Spleen (tissue), 11 donors: ENCODE measurements around the gene FPGS. TPM values are rescaled to one million over a fixed set of nuclear protein-coding genes. Genes with fewer than 3 reads are reported as not detected.
"Not testable (repeated sequence)": the region's sequence is repeated elsewhere in the genome, so short reads cannot be mapped to it uniquely, and the experiment has no call there.

Experiments
- DNase-seq: peaks from one replicate; pipeline ENCODE4 v3.0.0-alpha.2; 2020
- H3K27ac ChIP-seq, 8 donors: fragments of 200-600 bp; sonication (generic) in 7 of 8; 1 replicate in 4 of 8; 2 replicates in 4 of 8; pipeline versions ENCODE4 v1.5.0 to v1.8.0; 2016 to 2021; ENCODE audit warnings: inconsistent platforms in 4 of 8, mild to moderate bottlenecking in 4 of 8, moderate library complexity in 1 of 8
- H3K27me3 ChIP-seq, 7 donors: fragments of 200-600 bp; sonication (generic) in 6 of 7; replicated peaks in 1 of 7; 1 replicate in 4 of 7; 2 replicates in 3 of 7; pipeline versions ENCODE4 v1.5.0 to v1.8.0; 2016 to 2021; ENCODE audit warnings: inconsistent platforms in 3 of 7, mild to moderate bottlenecking in 1 of 7
- H3K36me3 ChIP-seq, 6 donors: fragments of 200-600 bp; sonication (generic) in 5 of 6; 1 replicate in 4 of 6; 2 replicates in 2 of 6; pipeline versions ENCODE4 v1.5.0 to v1.8.0; 2016 to 2021; ENCODE audit warnings: inconsistent platforms in 2 of 6
- H3K4me1 ChIP-seq, 6 donors: fragments of 200-600 bp; sonication (generic) in 5 of 6; 1 replicate in 3 of 6; 2 replicates in 3 of 6; pipeline versions ENCODE4 v1.5.0 to v1.8.0; 2016 to 2021; ENCODE audit warnings: inconsistent platforms in 3 of 6
- H3K4me3 ChIP-seq, 8 donors: fragments of 200-600 bp; sonication (generic) in 7 of 8; 1 replicate in 4 of 8; 2 replicates in 4 of 8; pipeline versions ENCODE4 v1.5.0 to v1.8.0; 2016 to 2021; ENCODE audit warnings: inconsistent platforms in 4 of 8, mild to moderate bottlenecking in 4 of 8, moderate library complexity in 2 of 8
- H3K9me3 ChIP-seq, 8 donors: fragments of 200-600 bp; sonication (generic) in 7 of 8; 1 replicate in 4 of 8; 2 replicates in 4 of 8; pipeline versions ENCODE4 v1.5.0 to v1.8.0; 2016 to 2021; ENCODE audit warnings: inconsistent platforms in 4 of 8
- POLR2A ChIP-seq, 3 donors: fragments of 450-650 bp; IDR thresholded peaks; one replicate each; pipeline ENCODE4 v1.5.1; 2017; ENCODE audit warnings: antibody characterized with exemption in 3 of 3, mild to moderate bottlenecking in 1 of 3
- POLR2AphosphoS5 ChIP-seq, 3 donors: sonication (generic); formaldehyde crosslinking; IDR thresholded peaks; one replicate each; pipeline ENCODE4 v1.5.1; 2017; ENCODE audit warnings: antibody characterized with exemption in 3 of 3
- WGBS, 5 donors: extraction: QIAGEN DNeasy Blood & Tissue Kit in 3 of 5; methylation state at CpG; one replicate each; pipeline versions ENCODE4 v1.1.5 to v1.1.7; 2013 to 2018; 5-methylcytosine and 5-hydroxymethylcytosine counted together
- intact Hi-C: fragments of 100-400 bp; cut with DNase I; formaldehyde crosslinking; loops from one replicate; pipeline ENCODE4 v1.15.0; 2023; ENCODE audit warnings: low total_unique reads
- polyA plus RNA-seq, 3 donors: library from polyadenylated mRNA; stranded (reverse); fragments of 200-250 nt; gene quantifications; one replicate each; pipeline ENCODE4 v1.2.1, GENCODE V29; 2013
- total RNA-seq, 7 donors: library from RNA; depleted of rRNA in 3 of 7; stranded (reverse); fragments of >200 nt in 3 of 7; fragmentation: NEBNext Ultra II Directional in 4 of 7; extraction: Animal tissue kit (Norgen Biotek cat#: 25700) in 4 of 7; gene quantifications; one replicate each; pipeline versions ENCODE4 v1.1.0 to v1.2.1, GENCODE V29; 2016 to 2021
- TF ChIP-seq, protein P1 (sequence below), 11 experiments: fragments of 200-600 bp in 7 of 11; fragments of 450-650 bp in 4 of 11; sonication (generic) in 4 of 11; IDR thresholded peaks in 8 of 11; conservative IDR thresholded peaks in 3 of 11; 1 replicate in 7 of 11; 2 replicates in 4 of 11; pipeline versions ENCODE4 v1.4.0 to v1.8.0; 2016 to 2021; ENCODE audit warnings: antibody characterized with exemption in 11 of 11, inconsistent platforms in 4 of 11, mild to moderate bottlenecking in 1 of 11
- donor health status: healthy with polysubstance abuse.
- donor health status: DM: no; HTN: no; CAD: no; lungs with moderate emphysema.
- donor health status: DM: no; HTN: no; CAD: no.
- donor health status: Bipolar disorder and iron deficiency.
- donor health status: healthy.
- donor health status: DM: no; HTN: no; CAD: no.
- donor health status: DM: yes; HTN: yes; CAD: no.

FPGS gene
- total and polyA plus RNA-seq, 10 donors: 33.3 to 94.6 (median 66.4) TPM

DNA sequence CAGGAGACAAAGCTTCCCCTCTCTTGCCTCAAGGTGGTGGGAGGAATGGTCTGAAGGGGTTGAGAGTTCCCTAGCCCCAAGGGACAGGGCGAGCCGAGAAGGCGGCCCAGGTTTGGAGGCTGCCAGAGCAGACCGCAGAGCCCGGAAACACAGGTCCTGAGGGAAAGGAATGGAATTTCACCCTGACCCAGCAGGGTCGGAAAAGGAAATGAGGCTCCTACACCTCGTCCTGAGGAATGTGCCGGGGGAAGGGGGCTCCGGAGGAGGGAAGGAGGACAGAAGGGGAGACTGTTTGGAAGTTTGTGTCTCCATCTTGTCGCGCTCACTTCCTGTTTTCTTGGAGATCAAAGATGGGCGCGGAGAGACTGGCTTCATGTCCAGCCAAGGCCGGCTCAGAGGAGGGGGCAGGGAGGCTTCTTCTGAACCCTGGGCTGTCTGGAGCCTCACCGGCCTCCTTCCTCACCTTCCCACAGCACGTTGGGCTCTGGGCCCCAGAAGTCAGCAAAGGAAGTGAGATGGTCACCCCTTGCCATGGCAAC is 42.2 kb downstream of the FPGS start:
- Histone ChIP-seq H3K36me3 (peaks cover 0 to 59% (median 11%) of the 10 kb centered on the region in 6 donors), H3K4me3 (no peak overlapping the region), H3K9me3 (peaks cover 0 to 17% (median 16%) of the 10 kb centered on the region in 8 donors), H3K27ac (peak overlapping the region; percentile 52 to 91 (median 74)), H3K4me1 (peaks cover 22 to 98% (median 73%) of the 10 kb centered on the region in 6 donors), H3K27me3 (no peaks in the 10 kb centered on the region)
- TF ChIP-seq POLR2A (IDR thresholded peaks at IDR 0.05) (no peak), POLR2AphosphoS5 (IDR thresholded peaks at IDR 0.05) (peak in 2 of 3 donors; percentile 50 to 55)
- TF ChIP-seq, protein P1, sequence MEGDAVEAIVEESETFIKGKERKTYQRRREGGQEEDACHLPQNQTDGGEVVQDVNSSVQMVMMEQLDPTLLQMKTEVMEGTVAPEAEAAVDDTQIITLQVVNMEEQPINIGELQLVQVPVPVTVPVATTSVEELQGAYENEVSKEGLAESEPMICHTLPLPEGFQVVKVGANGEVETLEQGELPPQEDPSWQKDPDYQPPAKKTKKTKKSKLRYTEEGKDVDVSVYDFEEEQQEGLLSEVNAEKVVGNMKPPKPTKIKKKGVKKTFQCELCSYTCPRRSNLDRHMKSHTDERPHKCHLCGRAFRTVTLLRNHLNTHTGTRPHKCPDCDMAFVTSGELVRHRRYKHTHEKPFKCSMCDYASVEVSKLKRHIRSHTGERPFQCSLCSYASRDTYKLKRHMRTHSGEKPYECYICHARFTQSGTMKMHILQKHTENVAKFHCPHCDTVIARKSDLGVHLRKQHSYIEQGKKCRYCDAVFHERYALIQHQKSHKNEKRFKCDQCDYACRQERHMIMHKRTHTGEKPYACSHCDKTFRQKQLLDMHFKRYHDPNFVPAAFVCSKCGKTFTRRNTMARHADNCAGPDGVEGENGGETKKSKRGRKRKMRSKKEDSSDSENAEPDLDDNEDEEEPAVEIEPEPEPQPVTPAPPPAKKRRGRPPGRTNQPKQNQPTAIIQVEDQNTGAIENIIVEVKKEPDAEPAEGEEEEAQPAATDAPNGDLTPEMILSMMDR (IDR thresholded peaks at IDR 0.05 in 8 of 11, conservative IDR thresholded peaks at IDR 0.05 in 3 of 11): no peak
- DNase-seq: no peak
- 54 to 69% (median 68%) methylated on average over 16 of the region's 16 CpGs for WGBS, 5 donors
- intact Hi-C loops: no loop called here

DNA sequence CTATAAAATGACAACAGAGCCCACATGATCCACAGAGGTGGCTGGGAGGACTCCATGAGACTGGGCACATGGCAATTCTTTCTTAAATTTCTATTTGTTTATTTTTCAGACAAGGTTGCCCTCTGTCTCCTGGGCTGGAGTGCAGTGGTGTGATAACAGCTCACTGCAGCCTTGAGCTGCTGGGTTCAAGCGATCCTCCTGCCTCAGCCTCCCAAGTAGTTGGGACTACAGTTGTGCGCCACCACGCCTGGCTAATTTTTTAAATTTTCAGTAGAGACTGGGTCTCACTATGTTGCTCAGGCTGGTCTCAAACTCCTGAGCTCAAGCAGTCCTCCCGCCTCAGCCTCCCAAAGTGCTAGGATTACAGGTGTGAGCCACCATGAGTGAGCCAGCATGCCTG is 42.9 kb downstream of the FPGS start:
- H3K9me3 ChIP-seq: peaks cover 0 to 24% (median 17%) of the 10 kb centered on the region in 8 donors
- H3K27me3 ChIP-seq, DNase-seq, intact Hi-C loops: not testable (repeated sequence)
- peak overlapping the region; percentile 52 to 91 (median 74) for H3K27ac ChIP-seq
- H3K4me1 ChIP-seq: peaks cover 19 to 98% (median 69%) of the 10 kb centered on the region in 6 donors
- 88 to 91% (median 91%) methylated on average over 4 of the region's 4 CpGs for WGBS, 5 donors
- peaks cover 0 to 59% (median 10%) of the 10 kb centered on the region in 6 donors for H3K36me3 ChIP-seq
- H3K4me3 ChIP-seq: peak overlapping the region in 1 of 8 donors; percentile 27

DNA sequence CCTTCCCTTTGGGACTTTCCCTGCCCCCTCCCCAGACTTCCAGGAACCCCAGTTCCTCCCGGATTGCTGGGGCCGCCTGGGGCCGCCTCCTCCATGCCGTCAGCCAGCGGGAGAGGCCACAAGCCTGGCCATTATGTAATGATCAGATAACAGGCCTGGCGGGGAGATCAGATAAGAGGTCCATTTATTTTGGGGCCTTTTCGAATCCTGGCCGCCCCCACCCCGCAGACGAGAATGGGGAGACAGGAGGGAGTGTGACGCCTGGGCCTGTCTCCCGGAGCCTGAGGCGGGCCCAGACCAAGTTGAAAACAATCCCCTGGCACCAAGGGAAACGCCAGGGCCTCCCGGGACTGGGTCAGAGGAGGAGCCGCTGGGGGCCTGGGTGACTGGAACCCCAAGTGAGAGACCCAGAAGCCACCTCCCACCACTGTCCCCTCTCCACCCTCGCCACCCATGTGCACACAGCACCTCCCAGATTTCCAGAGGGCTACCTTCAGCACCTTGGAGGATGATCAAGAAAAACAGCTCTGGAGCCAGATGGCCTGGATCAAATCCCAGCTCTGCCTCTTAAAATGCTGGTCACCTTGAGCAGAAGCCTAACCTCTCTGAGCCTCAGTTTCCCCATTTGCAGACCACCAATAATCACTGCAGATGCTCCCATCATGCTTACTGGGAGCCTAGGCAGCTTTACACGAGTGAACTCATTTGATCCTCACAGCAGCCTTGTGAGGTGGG is 43.9 kb downstream of the FPGS start:
- peaks cover 0 to 24% (median 17%) of the 10 kb centered on the region in 8 donors for H3K9me3 ChIP-seq
- intact Hi-C loops: no loop called here
- no peak for DNase-seq
- H3K36me3 ChIP-seq: peaks cover 0 to 53% (median 8%) of the 10 kb centered on the region in 6 donors
- 36 to 78% (median 66%) methylated on average over 13 to 18 of the region's 18 CpGs for whole genome bisulfite sequencing, 5 donors
- H3K27ac ChIP-seq: peak overlapping the region in 7 of 8 donors; percentile 46 to 91 (median 77)
- peak; percentile 16 to 73 (median 53) for TF ChIP-seq POLR2AphosphoS5 (IDR thresholded peaks at IDR 0.05)
- no peak for TF ChIP-seq POLR2A (IDR thresholded peaks at IDR 0.05)
- TF ChIP-seq, protein P1 (IDR thresholded peaks at IDR 0.05 in 8 of 11, conservative IDR thresholded peaks at IDR 0.05 in 3 of 11): peak in 1 of 11 experiments; percentile 7
- H3K4me3 ChIP-seq: peak overlapping the region in 5 of 8 donors; percentile 4 to 43 (median 23)
- no peaks in the 10 kb centered on the region for H3K27me3 ChIP-seq
- H3K4me1 ChIP-seq: peaks cover 19 to 98% (median 69%) of the 10 kb centered on the region in 6 donors

DNA sequence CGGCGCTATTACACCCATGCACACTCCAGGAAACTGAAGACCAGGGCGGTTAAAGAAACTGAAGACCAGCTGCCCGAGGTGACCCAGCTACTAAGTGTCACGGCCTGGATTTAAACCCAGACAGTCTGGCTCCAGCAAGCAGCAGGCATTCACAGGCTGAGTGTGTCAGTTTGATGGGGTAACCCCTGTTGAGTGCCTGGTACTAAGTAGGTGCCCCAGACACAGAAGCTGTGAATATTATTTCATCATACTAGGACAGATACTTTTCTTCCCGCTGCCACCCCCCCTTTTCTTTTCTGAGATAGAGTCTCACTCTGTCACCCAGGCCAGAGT is 44.5 kb downstream of the FPGS start:
- H3K9me3 ChIP-seq: peaks cover 0 to 24% (median 17%) of the 10 kb centered on the region in 8 donors
- WGBS, 5 donors: 43 to 60% (median 56%) methylated on average over 6 of the region's 6 CpGs
- intact Hi-C loops: no loop called here
- TF ChIP-seq, protein P1 (IDR thresholded peaks at IDR 0.05 in 8 of 11, conservative IDR thresholded peaks at IDR 0.05 in 3 of 11): no peak
- peak in 2 of 3 donors; percentile 54 to 77 for TF ChIP-seq POLR2AphosphoS5 (IDR thresholded peaks at IDR 0.05)
- no peak for DNase-seq
- peaks cover 0 to 51% (median 6%) of the 10 kb centered on the region in 6 donors for H3K36me3 ChIP-seq
- H3K27me3 ChIP-seq: no peaks in the 10 kb centered on the region
- H3K4me1 ChIP-seq: peaks cover 19 to 98% (median 67%) of the 10 kb centered on the region in 6 donors
- peak overlapping the region in 7 of 8 donors; percentile 46 to 91 (median 77) for H3K27ac ChIP-seq
- H3K4me3 ChIP-seq: peak overlapping the region in 4 of 8 donors; percentile 4 to 43 (median 22)
